Measurements from ENCODE around the gene ZMYND8. TPM values are rescaled to one million over a fixed set of nuclear protein-coding genes. Genes with fewer than 3 reads are reported as not detected.

The ZMYND8 gene
- total RNA-seq, 1 experiment from 2014 or later, result 29.0 TPM

DNA sequence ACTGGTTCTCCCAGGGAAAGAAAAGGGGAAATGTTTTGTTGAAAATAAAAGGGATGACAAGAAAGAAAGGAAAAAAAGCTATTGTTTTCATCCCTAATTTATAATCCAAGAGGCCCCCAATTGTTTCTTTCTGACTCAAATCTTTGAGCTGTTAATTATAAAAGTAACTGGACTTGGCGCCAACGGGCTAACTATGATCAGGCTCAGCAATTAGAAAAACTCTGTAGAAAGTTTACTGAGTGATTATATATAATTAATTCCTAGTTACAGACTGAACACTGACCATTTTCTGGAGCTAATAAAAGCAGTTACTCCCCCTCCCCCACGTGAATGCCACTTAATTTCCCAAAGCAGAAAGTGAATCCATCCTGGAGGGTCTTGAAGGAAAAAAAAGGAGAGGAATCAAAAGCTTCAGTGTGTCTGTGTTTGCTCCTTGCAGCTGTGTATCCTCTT is 3.2 kb downstream of the ZMYND8 start:
- Histone ChIP-seq H3K4me1 (ENCODE audit: control insufficient read depth in 1 of 2, insufficient read depth in 2 of 2, low read length in 2 of 2) (peaks cover 47 to 56% of the 10 kb centered on the region in 2 experiments), H3K4me2 (ENCODE audit: low read length) (no peak overlapping the region)

DNA sequence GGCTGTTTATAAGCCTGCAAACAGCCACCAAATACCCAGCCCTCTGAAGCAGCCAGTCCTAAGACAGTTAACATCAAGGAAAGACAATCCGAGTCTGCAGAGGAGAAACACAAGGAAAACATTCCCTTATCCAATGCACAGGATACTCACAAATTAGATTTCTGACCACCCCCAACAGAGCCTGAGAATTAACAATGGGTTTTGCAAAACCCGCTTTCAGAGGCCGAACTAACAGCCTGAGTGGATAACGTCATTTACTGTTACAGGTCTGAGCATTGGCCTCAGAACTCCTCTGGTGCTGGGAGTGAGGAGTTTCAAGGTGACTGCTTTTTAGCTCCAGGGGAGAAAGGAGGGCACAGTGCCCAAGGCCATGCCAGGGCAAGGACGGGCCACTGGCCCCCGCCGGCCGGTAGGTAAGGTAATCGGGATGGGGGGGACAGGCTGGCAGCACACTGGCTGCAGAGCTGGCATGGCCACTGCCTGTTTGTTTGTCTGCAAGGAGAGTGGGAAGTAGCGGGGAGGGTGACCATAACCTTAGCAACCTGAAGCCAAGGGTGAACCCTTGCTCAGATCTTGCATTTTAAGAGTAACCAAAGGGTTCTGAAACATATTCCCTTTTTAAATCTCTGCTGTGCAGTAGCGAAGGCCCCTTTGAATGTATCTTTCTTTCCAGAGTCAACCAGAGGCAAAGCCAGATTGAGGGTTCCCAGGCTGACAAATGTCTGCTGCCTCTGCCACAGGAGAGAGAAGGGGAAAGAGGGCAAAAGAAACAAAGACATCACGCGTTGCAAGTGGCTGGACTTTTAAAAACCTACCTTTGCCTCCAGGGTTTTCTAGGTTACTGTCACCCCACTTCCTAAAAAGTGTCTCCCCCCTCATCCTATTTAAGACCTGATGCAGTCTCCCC is 3.9 kb downstream of the ZMYND8 start:
- Histone ChIP-seq H3K9ac (ENCODE audit: low read length) (no peak overlapping the region), H3K4me2 (ENCODE audit: low read length) (no peak overlapping the region), H3K9me2 (ENCODE audit: insufficient read depth) (no peaks in the 10 kb centered on the region), H3K27ac (ENCODE audit: low read depth, low read length) (no peak overlapping the region), H3K4me3 (replicated peaks in 1 of 2; ENCODE audit: low read depth in 1 of 2, low read length in 2 of 2) (no peak overlapping the region), H3K79me2 (ENCODE audit: insufficient read depth, low read length) (peaks cover 85% of the 10 kb centered on the region), H3K9me3 (ENCODE audit: control insufficient read depth in 1 of 2, insufficient read depth in 1 of 2, low read depth in 1 of 2, low read length in 2 of 2) (no peaks in the 10 kb centered on the region), H3K4me1 (ENCODE audit: control insufficient read depth in 1 of 2, insufficient read depth in 2 of 2, low read length in 2 of 2) (peaks cover 41 to 56% of the 10 kb centered on the region in 2 experiments), H4K20me1 (ENCODE audit: insufficient read depth) (no peaks in the 10 kb centered on the region), H3K36me3 (ENCODE audit: control insufficient read depth in 1 of 2, insufficient read depth in 2 of 2, low read length in 2 of 2) (peaks cover 0 to 4% of the 10 kb centered on the region in 2 experiments; a peak in 2 of 4 replicates), H2AFZ (ENCODE audit: low read depth, low read length, poor library complexity, severe bottlenecking) (no peak overlapping the region), H3K27me3 (ENCODE audit: insufficient read depth, low read length) (no peaks in the 10 kb centered on the region)
- DNase-seq (ENCODE audit: low read depth, low spot score) (no peak), ATAC-seq (no peak)
- ChIA-PET RAD21 (ENCODE audit: low non-redundant PET in 1 of 2, low total read pairs in 2 of 2, uncharacterized antibody in 2 of 2, unreplicated experiment in 2 of 2) (no interaction called here), CTCF (no interaction called here), POLR2A (interaction anchor here (1.2 kb wide), 2 partner anchors 8 to 31 kb away, joined by 3 read pairs; no protein-coding TSS in a partner anchor)
- BruUV-seq (replicated peaks), result no TSS peak
- intact Hi-C loops (cut with micrococcal nuclease), result no loop called here
- TF ChIP-seq FOSL1 (IDR thresholded peaks at IDR 0.05; ENCODE audit: low read depth), result no peak
- no peak for TF ChIP-seq ZFX (IDR thresholded peaks at IDR 0.05)
- TF ChIP-seq SIN3A (IDR thresholded peaks at IDR 0.05; ENCODE audit: low read depth), result no peak
- TF ChIP-seq EZH2phosphoT487 (IDR thresholded peaks at IDR 0.05; ENCODE audit: borderline replicate concordance), result no peak
- no peak for TF ChIP-seq CEBPB (IDR thresholded peaks at IDR 0.05; ENCODE audit: low read depth)
- no peak for TF ChIP-seq ZNF274 (IDR thresholded peaks at IDR 0.05; ENCODE audit: low read depth, low read length)
- no peak for TF ChIP-seq POLR2A (IDR thresholded peaks at IDR 0.05; ENCODE audit: borderline replicate concordance, extremely low read depth, insufficient read depth, insufficient read length)
- no peak for TF ChIP-seq ELF1 (IDR thresholded peaks at IDR 0.05; ENCODE audit: borderline replicate concordance, low read depth)
- no peak for TF ChIP-seq MAX (IDR thresholded peaks at IDR 0.05)
- TF ChIP-seq, protein P1, sequence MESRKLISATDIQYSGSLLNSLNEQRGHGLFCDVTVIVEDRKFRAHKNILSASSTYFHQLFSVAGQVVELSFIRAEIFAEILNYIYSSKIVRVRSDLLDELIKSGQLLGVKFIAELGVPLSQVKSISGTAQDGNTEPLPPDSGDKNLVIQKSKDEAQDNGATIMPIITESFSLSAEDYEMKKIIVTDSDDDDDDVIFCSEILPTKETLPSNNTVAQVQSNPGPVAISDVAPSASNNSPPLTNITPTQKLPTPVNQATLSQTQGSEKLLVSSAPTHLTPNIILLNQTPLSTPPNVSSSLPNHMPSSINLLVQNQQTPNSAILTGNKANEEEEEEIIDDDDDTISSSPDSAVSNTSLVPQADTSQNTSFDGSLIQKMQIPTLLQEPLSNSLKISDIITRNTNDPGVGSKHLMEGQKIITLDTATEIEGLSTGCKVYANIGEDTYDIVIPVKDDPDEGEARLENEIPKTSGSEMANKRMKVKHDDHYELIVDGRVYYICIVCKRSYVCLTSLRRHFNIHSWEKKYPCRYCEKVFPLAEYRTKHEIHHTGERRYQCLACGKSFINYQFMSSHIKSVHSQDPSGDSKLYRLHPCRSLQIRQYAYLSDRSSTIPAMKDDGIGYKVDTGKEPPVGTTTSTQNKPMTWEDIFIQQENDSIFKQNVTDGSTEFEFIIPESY (IDR thresholded peaks at IDR 0.05; ENCODE audit: extremely low read depth, insufficient replicate concordance, low read length), result no peak
- TF ChIP-seq JUND (IDR thresholded peaks at IDR 0.05), result no peak
- no peak for TF ChIP-seq YY1 (IDR thresholded peaks at IDR 0.05; ENCODE audit: extremely low read depth, insufficient replicate concordance, low read depth, low read length)

More for the DNA sequence above, 3.2 kb downstream of the ZMYND8 start:
- no TSS peak for BruUV-seq (replicated peaks)
- Histone ChIP-seq H3K4me3 (replicated peaks in 1 of 2; ENCODE audit: low read depth in 1 of 2, low read length in 2 of 2) (no peak overlapping the region), H4K20me1 (ENCODE audit: insufficient read depth) (no peaks in the 10 kb centered on the region), H3K36me3 (ENCODE audit: control insufficient read depth in 1 of 2, insufficient read depth in 2 of 2, low read length in 2 of 2) (peaks cover 0 to 4% of the 10 kb centered on the region in 2 experiments; a peak in 1 of 4 replicates), H3K9ac (ENCODE audit: low read length) (no peak overlapping the region), H3K27me3 (ENCODE audit: insufficient read depth, low read length) (no peaks in the 10 kb centered on the region), H3K79me2 (ENCODE audit: insufficient read depth, low read length) (peaks cover 78% of the 10 kb centered on the region), H3K27ac (ENCODE audit: low read depth, low read length) (no peak overlapping the region), H3K9me3 (ENCODE audit: control insufficient read depth in 1 of 2, insufficient read depth in 1 of 2, low read depth in 1 of 2, low read length in 2 of 2) (no peaks in the 10 kb centered on the region), H2AFZ (ENCODE audit: low read depth, low read length, poor library complexity, severe bottlenecking) (no peak overlapping the region), H3K9me2 (ENCODE audit: insufficient read depth) (no peaks in the 10 kb centered on the region)
- ATAC-seq, result no peak
- ChIA-PET RAD21 (ENCODE audit: low non-redundant PET in 1 of 2, low total read pairs in 2 of 2, uncharacterized antibody in 2 of 2, unreplicated experiment in 2 of 2) (no interaction called here), POLR2A (no interaction called here), CTCF (no interaction called here)
- no peak for TF ChIP-seq JUND (IDR thresholded peaks at IDR 0.05)
- TF ChIP-seq CEBPB (IDR thresholded peaks at IDR 0.05; ENCODE audit: low read depth), result no peak
- TF ChIP-seq, protein P1 (IDR thresholded peaks at IDR 0.05; ENCODE audit: extremely low read depth, insufficient replicate concordance, low read length), result no peak
- no peak for TF ChIP-seq ELF1 (IDR thresholded peaks at IDR 0.05; ENCODE audit: borderline replicate concordance, low read depth)
- TF ChIP-seq POLR2AphosphoS5 (IDR thresholded peaks at IDR 0.05; ENCODE audit: low read depth, low read length), result no peak
- intact Hi-C loops (cut with micrococcal nuclease), result no loop called here
- DNase-seq (ENCODE audit: low read depth, low spot score), result no peak

Measured in HCT116 (cell line).